Effector memory CD4-positive, alpha-beta T cell (primary cell): Measurements from ENCODE around the gene MAGEA2B.
"Not testable (repeated sequence)": the region's sequence is repeated elsewhere in the genome, so short reads cannot be mapped to it uniquely, and the experiment has no call there.

Experiments
- DNase-seq, 3 donors: peaks; one replicate each; pipeline ENCODE4 v3.0.0-alpha.2; 2020
- H3K27ac ChIP-seq: 2 replicates; pipeline ENCODE4 v1.7.0; 2013; ENCODE audit warnings: mild to moderate bottlenecking, low read length, moderate library complexity; ENCODE audit not compliant: insufficient read depth, poor library complexity, severe bottlenecking
- H3K27me3 ChIP-seq: replicated peaks from 2 replicates; pipeline ENCODE4 v1.7.0; 2013; ENCODE audit warnings: mild to moderate bottlenecking, low read length; ENCODE audit not compliant: insufficient read depth, control insufficient read depth, poor library complexity, severe bottlenecking
- H3K36me3 ChIP-seq: 2 replicates; pipeline ENCODE4 v1.7.0; 2013; ENCODE audit warnings: mild to moderate bottlenecking, low read length, moderate library complexity; ENCODE audit not compliant: control insufficient read depth, insufficient read depth
- H3K4me1 ChIP-seq: 2 replicates; pipeline ENCODE4 v1.7.0; 2013; ENCODE audit warnings: low read length, mild to moderate bottlenecking; ENCODE audit not compliant: control insufficient read depth, insufficient read depth, poor library complexity, severe bottlenecking
- H3K4me3 ChIP-seq: 2 replicates; pipeline ENCODE4 v1.7.0; 2013; ENCODE audit warnings: low read length, low read depth, mild to moderate bottlenecking; ENCODE audit not compliant: insufficient read depth, poor library complexity, severe bottlenecking
- H3K9me3 ChIP-seq: 2 replicates; pipeline ENCODE4 v1.7.0; 2013; ENCODE audit warnings: mild to moderate bottlenecking, low read length, moderate library complexity; ENCODE audit not compliant: control insufficient read depth

MAGEA2B gene

GRCh38 chrX:152758918-152759317 is 44.5 kb downstream of the MAGEA2B start, which contains the start of gene CSAG3:
CSAG3 (plus strand) TSS chrX:152759218.
- not testable (repeated sequence) for H3K36me3 ChIP-seq, H3K4me1 ChIP-seq, H3K9me3 ChIP-seq, H3K4me3 ChIP-seq, H3K27me3 ChIP-seq, DNase-seq, H3K27ac ChIP-seq

- H3K4me3 ChIP-seq, H3K27ac ChIP-seq, H3K9me3 ChIP-seq, H3K27me3 ChIP-seq, H3K4me1 ChIP-seq, DNase-seq, H3K36me3 ChIP-seq: not testable (repeated sequence)
These were observed 45.1 kb downstream of the MAGEA2B start for GRCh38 chrX:152759544-152759943.

DNA sequence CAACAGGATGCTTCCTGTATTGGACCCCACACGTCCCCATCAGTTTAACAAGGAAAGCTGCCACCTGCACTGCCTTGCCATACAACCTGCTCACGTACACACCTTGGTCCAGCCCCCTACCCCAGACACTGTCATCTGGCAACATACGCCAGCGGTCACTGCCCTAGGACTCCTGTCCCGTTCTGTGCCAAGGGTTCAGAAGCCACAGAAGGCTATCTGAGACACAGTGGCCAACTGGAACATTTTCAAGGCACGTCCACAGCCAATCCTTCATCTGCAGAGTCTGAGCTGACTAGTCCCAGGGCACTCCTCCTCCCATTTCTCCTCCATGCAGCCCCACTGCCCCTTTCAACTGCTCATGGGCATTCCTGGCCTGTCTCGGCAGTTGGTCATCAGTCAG is 47.2 kb downstream of the MAGEA2B start:
- H3K4me1 ChIP-seq, H3K27me3 ChIP-seq, H3K27ac ChIP-seq, H3K9me3 ChIP-seq, H3K36me3 ChIP-seq, DNase-seq, H3K4me3 ChIP-seq: not testable (repeated sequence)

GRCh38 chrX:152766562-152766961 is 52.1 kb downstream of the MAGEA2B start:
- DNase-seq, H3K36me3 ChIP-seq, H3K4me3 ChIP-seq, H3K4me1 ChIP-seq, H3K9me3 ChIP-seq, H3K27me3 ChIP-seq, H3K27ac ChIP-seq: not testable (repeated sequence)
